Neural cell (in vitro differentiated cells): Measurements from ENCODE around the gene PHKA2.

Experiments used
- CTCF ChIP-seq: fragments of 450-650 bp; IDR thresholded peaks from 2 replicates; pipeline ENCODE4 v1.5.1; 2014; ENCODE audit warnings: antibody characterized with exemption, mild to moderate bottlenecking, moderate library complexity; ENCODE audit not compliant: poor library complexity, severe bottlenecking
- EZH2 ChIP-seq: fragments of 200-600, 300-800 bp; shearing (Covaris generic), sonication (generic); IDR thresholded peaks from 2 replicates; pipeline ENCODE4 v1.6.1; 2014; ENCODE audit warnings: antibody characterized with exemption, low read length, borderline replicate concordance, mild to moderate bottlenecking; ENCODE audit not compliant: insufficient read depth, poor library complexity, severe bottlenecking
- TAF1 ChIP-seq: IDR thresholded peaks from 2 replicates; pipeline ENCODE4 v1.6.1; 2012; ENCODE audit warnings: low read depth

- TF ChIP-seq CTCF (no peak), TAF1 (no peak), EZH2 (no peak)
These were observed 28.2 kb downstream of the PHKA2 start for GRCh38 chrX:18955676-18956075.
